ENCODE results near the gene OR2C1. TPM values are rescaled to one million over a fixed set of nuclear protein-coding genes. Genes with fewer than 3 reads are reported as not detected.

OR2C1 gene
- polyA plus RNA-seq, 1 donor from 2014 or later = not detected

- TF ChIP-seq MXI1 (conservative IDR thresholded peaks at IDR 0.05; ENCODE audit: poor library complexity, severe bottlenecking) = no peak
- TF ChIP-seq EP300 (conservative IDR thresholded peaks at IDR 0.05; ENCODE audit: poor library complexity, severe bottlenecking) = no peak
Observed at GRCh38 chr16:3400446-3400778, 44.7 kb downstream of the OR2C1 start (continued).

- no peaks in the 10 kb centered on the region for H3K9me3 ChIP-seq (ENCODE audit: low read length)
- H3K9ac ChIP-seq (ENCODE audit: low read length) = peak within 1 kb of the TSS; percentile 70
- TF ChIP-seq TAF1 (IDR thresholded peaks at IDR 0.05; ENCODE audit: low read depth) = peak; percentile 97
- TF ChIP-seq MXI1 (conservative IDR thresholded peaks at IDR 0.05; ENCODE audit: poor library complexity, severe bottlenecking) = peak; percentile 83
- peak; percentile 52 for TF ChIP-seq SMC3 (conservative IDR thresholded peaks at IDR 0.05; ENCODE audit: poor library complexity)
- TF ChIP-seq RAD21 (conservative IDR thresholded peaks at IDR 0.05) = peak; percentile 44
- TF ChIP-seq EZH2 (IDR thresholded peaks at IDR 0.05; ENCODE audit: borderline replicate concordance, insufficient read depth, low read length, poor library complexity, severe bottlenecking) = no peak
- TF ChIP-seq EP300 (conservative IDR thresholded peaks at IDR 0.05; ENCODE audit: poor library complexity, severe bottlenecking) = peak; percentile 67
- peak; percentile 33 for TF ChIP-seq CTCF (IDR thresholded peaks at IDR 0.05; ENCODE audit: poor library complexity, severe bottlenecking)
- peak; percentile 77 for TF ChIP-seq REST (IDR thresholded peaks at IDR 0.05; ENCODE audit: borderline replicate concordance)
- peak; percentile 81 for TF ChIP-seq POLR2AphosphoS5 (IDR thresholded peaks at IDR 0.05)
- H3K27me3 ChIP-seq (ENCODE audit: insufficient read depth, low read depth, low read length) = no peaks in the 10 kb centered on the region
- H3K9me2 ChIP-seq (ENCODE audit: insufficient read depth, low read length) = no peaks in the 10 kb centered on the region
- H3K27ac ChIP-seq (ENCODE audit: low read length) = peak within 1 kb of the TSS; percentile 55
- H4K20me1 ChIP-seq (ENCODE audit: insufficient read depth) = no peaks in the 10 kb centered on the region
- H3K4me2 ChIP-seq (ENCODE audit: low read length) = peak within 1 kb of the TSS; percentile 88
- peaks cover 22% of the 10 kb centered on the region for H3K79me2 ChIP-seq (replicated peaks; ENCODE audit: insufficient read depth, low read length)
- peaks cover 13% of the 10 kb centered on the region for H3K36me3 ChIP-seq (ENCODE audit: insufficient read depth, low read length)
- H3K4me3 ChIP-seq (ENCODE audit: low read length) = peak within 1 kb of the TSS; percentile 87
- peak within 1 kb of the TSS; percentile 46 for H2AFZ ChIP-seq (ENCODE audit: low read depth, low read length)
- no peaks in the 10 kb centered on the region for H3F3A ChIP-seq (ENCODE audit: insufficient read depth, low read length, poor library complexity, severe bottlenecking)
Observed at GRCh38 chr16:3400779-3401688, 45.3 kb downstream of the OR2C1 start, which contains the start of the genes ZNF174 and ZSCAN32. ZNF174 (plus strand) TSS chr16:3401215; CDS start chr16:3402005, 790 bp downstream. ZSCAN32 (minus strand) TSS chr16:3401004; CDS start chr16:3397557, 3,447 bp downstream.
